GM06990 (cell line): ENCODE results near the gene MAP3K4.

Source experiments
- DNase-seq: peaks from one replicate; pipeline ENCODE4 v3.0.0-alpha.2; 2011; ENCODE audit not compliant: insufficient read length; ENCODE audit errors: extremely low read depth
- H3K27me3 ChIP-seq: replicated peaks from 2 replicates; pipeline ENCODE4 v1.6.0; 2011; ENCODE audit warnings: low read length; ENCODE audit not compliant: control insufficient read depth, insufficient read depth
- H3K36me3 ChIP-seq: 2 replicates; pipeline ENCODE4 v1.5.1; 2011; ENCODE audit warnings: low read length; ENCODE audit not compliant: control insufficient read depth, insufficient read depth
- H3K4me3 ChIP-seq: replicated peaks from 2 replicates; pipeline ENCODE4 v1.5.1; 2011; ENCODE audit warnings: low read depth, mild to moderate bottlenecking, control low read depth, low read length
- CTCF ChIP-seq: IDR thresholded peaks from 2 replicates; pipeline ENCODE4 v1.5.1; 2011; ENCODE audit warnings: low read length, control low read depth, mild to moderate bottlenecking, inconsistent platforms; ENCODE audit not compliant: insufficient read depth, poor library complexity, severe bottlenecking

The MAP3K4 gene

GRCh38 chr6:161001421-161001820, 9.9 kb downstream of the MAP3K4 start:
- TF ChIP-seq CTCF: no peak
- Histone ChIP-seq H3K27me3 (no peaks in the 10 kb centered on the region), H3K4me3 (no peak overlapping the region), H3K36me3 (no peaks in the 10 kb centered on the region)
- DNase-seq: no peak

- no peaks in the 10 kb centered on the region for H3K27me3 ChIP-seq
- no peak for TF ChIP-seq CTCF
- H3K36me3 ChIP-seq: no peaks in the 10 kb centered on the region
- H3K4me3 ChIP-seq: no peak overlapping the region
- no peak for DNase-seq
Measured at GRCh38 chr6:161003336-161003735, 11.8 kb downstream of the MAP3K4 start.

DNA sequence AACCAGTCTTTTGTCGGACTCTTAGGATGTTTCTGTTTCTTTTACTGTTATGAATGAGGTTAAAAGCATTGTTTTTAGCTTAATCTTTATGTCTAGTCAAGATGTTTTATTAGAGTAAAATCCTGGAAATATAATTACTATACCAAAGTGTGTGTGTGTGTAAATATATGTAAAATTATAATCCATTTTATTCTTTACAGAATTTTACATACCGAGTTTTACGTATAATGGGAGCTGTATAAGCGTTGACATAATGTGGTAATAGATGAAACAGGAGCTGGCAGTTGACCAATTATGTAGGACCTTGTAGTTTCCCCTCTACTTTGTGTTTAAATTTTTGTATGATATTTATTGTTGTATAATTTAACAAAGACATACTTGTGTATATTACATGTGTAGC, 16.7 kb downstream of the MAP3K4 start:
- TF ChIP-seq CTCF: no peak
- Histone ChIP-seq H3K36me3 (no peaks in the 10 kb centered on the region), H3K4me3 (no peak overlapping the region), H3K27me3 (no peaks in the 10 kb centered on the region)
- DNase-seq: no peak

DNA sequence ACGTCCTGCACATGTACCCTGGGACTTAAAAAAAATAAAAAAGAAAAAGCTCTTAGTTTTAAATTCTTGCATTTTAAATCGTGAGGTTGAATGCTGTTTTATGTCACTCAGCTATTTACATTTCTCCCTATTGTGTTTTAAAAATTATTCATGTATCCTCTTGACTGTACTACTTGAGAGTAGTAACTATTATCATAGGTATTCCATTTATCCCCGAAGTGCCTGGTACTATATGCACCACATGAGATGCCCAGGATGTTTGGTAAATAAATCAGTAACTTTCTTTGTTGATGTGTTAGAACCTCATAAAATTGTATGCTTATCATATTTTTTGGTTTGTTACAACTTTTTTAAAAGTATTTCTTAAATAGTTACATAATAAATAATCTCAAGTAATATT, 18.4 kb downstream of the MAP3K4 start:
- H3K4me3 ChIP-seq: no peak overlapping the region
- DNase-seq: no peak
- H3K36me3 ChIP-seq: no peaks in the 10 kb centered on the region
- TF ChIP-seq CTCF: no peak
- no peaks in the 10 kb centered on the region for H3K27me3 ChIP-seq

DNA sequence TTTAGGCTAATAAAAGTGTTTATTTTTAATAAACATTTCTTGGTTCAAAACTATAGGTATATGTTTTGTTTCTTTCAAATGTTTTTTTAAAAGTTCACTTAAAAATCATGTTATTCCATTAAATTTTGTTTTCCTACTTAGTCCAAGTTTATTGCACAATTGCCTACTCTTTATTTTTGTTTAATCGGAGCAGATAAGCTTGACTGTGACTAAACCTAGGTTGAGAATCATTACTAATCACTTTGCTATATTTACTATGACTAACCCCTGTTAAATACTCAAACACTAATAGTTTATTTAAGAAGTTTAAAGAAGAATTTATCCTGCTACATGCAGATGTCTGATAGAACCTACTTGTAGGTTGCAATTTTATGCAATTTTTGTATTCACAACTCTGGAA, 18.8 kb downstream of the MAP3K4 start:
- TF ChIP-seq CTCF: no peak
- no peak for DNase-seq

More for the DNA sequence above, 18.8 kb downstream of the MAP3K4 start:
- H3K4me3 ChIP-seq: no peak overlapping the region
- no peaks in the 10 kb centered on the region; the same call in 1 of the 2 replicates for H3K36me3 ChIP-seq
- no peaks in the 10 kb centered on the region for H3K27me3 ChIP-seq
